Thyroid gland (tissue), 4 donors: ENCODE measurements around the gene GEMIN2. TPM values are rescaled to one million over a fixed set of nuclear protein-coding genes. Genes with fewer than 3 reads are reported as not detected.
"Not testable (repeated sequence)": the region's sequence is repeated elsewhere in the genome, so short reads cannot be mapped to it uniquely, and the experiment has no call there.

ENCODE experiments used
- DNase-seq, 2 donors: peaks; one replicate each; pipeline ENCODE4 v3.0.0-alpha.2; 2019
- H3K27ac ChIP-seq, 3 donors: fragments of 200-600 bp; sonication (generic); 1 replicate in 2 of 3; 2 replicates in 1 of 3; pipeline ENCODE4 v1.5.1; 2016 to 2019; ENCODE audit warnings: mild to moderate bottlenecking in 1 of 3, moderate library complexity in 1 of 3
- H3K27me3 ChIP-seq: fragments of 200-600 bp; sonication (generic); one replicate; pipeline ENCODE4 v1.5.1; 2019
- H3K36me3 ChIP-seq, 2 donors: fragments of 200-600 bp; sonication (generic); one replicate each; pipeline ENCODE4 v1.5.1; 2016 to 2019
- H3K4me1 ChIP-seq, 2 donors: fragments of 200-600 bp; sonication (generic); one replicate each; pipeline ENCODE4 v1.5.1; 2017 to 2019
- H3K4me3 ChIP-seq, 3 donors: fragments of 200-600 bp; sonication (generic); replicated peaks in 1 of 3; 1 replicate in 2 of 3; 2 replicates in 1 of 3; pipeline ENCODE4 v1.5.1; 2016; ENCODE audit warnings: mild to moderate bottlenecking in 1 of 3
- H3K9me3 ChIP-seq: fragments of 200-600 bp; sonication (generic); one replicate; pipeline ENCODE4 v1.5.1; 2017
- POLR2A ChIP-seq, 2 donors: fragments of 450-650 bp; IDR thresholded peaks; one replicate each; pipeline ENCODE4 v1.6.1; 2017; ENCODE audit warnings: antibody characterized with exemption in 2 of 2, mild to moderate bottlenecking in 2 of 2, moderate library complexity in 1 of 2
- WGBS, 2 donors: methylation state at CpG; one replicate each; pipeline ENCODE4 v1.1.5; 2017; 5-methylcytosine and 5-hydroxymethylcytosine counted together
- intact Hi-C: fragments of 100-400 bp; cut with DNase I; formaldehyde crosslinking; loops from one replicate; pipeline ENCODE4 v1.15.1; 2023
- total RNA-seq, 4 donors: library from RNA; depleted of rRNA; stranded (reverse); fragments of >200 nt; gene quantifications; one replicate each; pipeline ENCODE4 v1.2.3, GENCODE V29; 2016
- TF ChIP-seq, protein P1 (sequence below), 6 experiments: fragments of 200-600 bp in 3 of 6; fragments of 450-650 bp in 3 of 6; sonication (generic) in 3 of 6; IDR thresholded peaks; one replicate each; pipeline ENCODE4 v1.5.1; 2016 to 2019; ENCODE audit warnings: antibody characterized with exemption in 6 of 6, mild to moderate bottlenecking in 2 of 6, inconsistent platforms in 1 of 6, moderate library complexity in 1 of 6

The GEMIN2 gene
- total RNA-seq, 4 donors from 2014 or later, result 11.3 to 33.7 (median 18.2) TPM

DNA sequence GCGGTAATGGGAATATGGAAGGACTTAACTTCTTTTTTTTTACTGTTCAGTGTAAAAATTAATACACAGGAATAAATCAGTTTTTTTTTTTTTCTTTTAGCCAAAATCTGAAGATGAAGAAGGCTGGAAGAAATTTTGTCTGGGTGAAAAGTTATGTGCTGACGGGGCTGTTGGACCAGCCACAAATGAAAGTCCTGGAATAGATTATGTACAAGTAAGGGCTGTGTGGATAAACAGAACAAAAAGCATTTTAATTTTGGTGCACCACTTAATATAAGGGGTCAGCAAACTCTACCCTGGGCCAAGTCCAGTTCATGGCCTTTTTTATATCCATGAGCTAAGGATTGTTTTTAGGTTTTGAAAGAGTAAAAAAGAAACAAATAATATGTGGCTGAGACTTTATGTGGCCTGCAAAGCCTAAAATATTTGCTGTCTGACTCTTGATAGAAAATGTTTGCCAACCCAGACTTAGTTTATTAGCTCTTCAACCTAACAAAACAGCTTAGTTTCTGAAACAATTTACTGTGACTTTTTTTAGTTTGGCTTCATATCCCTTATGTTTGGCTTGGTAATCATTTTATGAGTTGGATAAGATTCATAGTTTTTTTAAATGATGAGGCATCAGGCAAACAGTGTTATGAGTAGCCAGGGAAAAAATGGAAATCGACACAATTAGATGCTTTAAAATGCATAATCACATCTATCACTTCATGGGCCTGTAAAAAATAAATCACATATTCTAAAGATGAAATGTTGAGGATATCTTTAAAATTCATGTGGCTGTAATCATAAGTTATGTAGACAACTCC lies 8.4 kb downstream of the GEMIN2 start:
- no peaks in the 10 kb centered on the region for H3K9me3 ChIP-seq
- WGBS, 2 donors, result 87% methylated on average over 3 of the region's 3 CpGs
- TF ChIP-seq, protein P1, sequence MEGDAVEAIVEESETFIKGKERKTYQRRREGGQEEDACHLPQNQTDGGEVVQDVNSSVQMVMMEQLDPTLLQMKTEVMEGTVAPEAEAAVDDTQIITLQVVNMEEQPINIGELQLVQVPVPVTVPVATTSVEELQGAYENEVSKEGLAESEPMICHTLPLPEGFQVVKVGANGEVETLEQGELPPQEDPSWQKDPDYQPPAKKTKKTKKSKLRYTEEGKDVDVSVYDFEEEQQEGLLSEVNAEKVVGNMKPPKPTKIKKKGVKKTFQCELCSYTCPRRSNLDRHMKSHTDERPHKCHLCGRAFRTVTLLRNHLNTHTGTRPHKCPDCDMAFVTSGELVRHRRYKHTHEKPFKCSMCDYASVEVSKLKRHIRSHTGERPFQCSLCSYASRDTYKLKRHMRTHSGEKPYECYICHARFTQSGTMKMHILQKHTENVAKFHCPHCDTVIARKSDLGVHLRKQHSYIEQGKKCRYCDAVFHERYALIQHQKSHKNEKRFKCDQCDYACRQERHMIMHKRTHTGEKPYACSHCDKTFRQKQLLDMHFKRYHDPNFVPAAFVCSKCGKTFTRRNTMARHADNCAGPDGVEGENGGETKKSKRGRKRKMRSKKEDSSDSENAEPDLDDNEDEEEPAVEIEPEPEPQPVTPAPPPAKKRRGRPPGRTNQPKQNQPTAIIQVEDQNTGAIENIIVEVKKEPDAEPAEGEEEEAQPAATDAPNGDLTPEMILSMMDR (IDR thresholded peaks at IDR 0.05), result no peak
- no peak for TF ChIP-seq POLR2A (IDR thresholded peaks at IDR 0.05)
- H3K36me3 ChIP-seq, result peaks cover 4 to 7% of the 10 kb centered on the region in 2 donors
- H3K27ac ChIP-seq, result no peak overlapping the region
- no peak overlapping the region for H3K4me3 ChIP-seq
- intact Hi-C loops, result no loop called here
- H3K4me1 ChIP-seq, result no peaks in the 10 kb centered on the region
- DNase-seq, result no peak
- H3K27me3 ChIP-seq, result no peaks in the 10 kb centered on the region

DNA sequence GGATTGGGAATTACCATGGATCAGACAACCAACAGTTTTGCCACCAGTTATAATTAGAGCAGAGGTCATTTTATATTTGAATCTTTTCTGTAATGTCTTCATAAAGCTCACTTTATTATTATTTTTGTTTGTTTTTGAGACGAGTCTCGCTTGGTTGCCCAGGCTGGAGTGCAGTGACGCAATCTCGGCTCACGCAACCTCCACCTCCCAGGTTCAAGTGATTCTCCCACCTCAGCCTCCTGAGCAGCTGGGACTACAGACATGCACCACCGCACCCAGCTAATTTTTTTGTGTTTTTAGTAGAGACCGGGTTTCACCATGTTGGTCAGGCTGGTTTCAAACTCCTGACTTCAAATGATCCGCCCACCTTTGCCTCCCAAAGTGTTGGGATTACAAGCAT lies 23.7 kb downstream of the GEMIN2 start:
- peaks cover 3 to 12% of the 10 kb centered on the region in 2 donors for H3K36me3 ChIP-seq
- H3K27me3 ChIP-seq, H3K27ac ChIP-seq, H3K9me3 ChIP-seq, DNase-seq, intact Hi-C loops, H3K4me3 ChIP-seq, H3K4me1 ChIP-seq: not testable (repeated sequence)
- WGBS, 2 donors, result 82% methylated on average over 8 of the region's 8 CpGs

DNA sequence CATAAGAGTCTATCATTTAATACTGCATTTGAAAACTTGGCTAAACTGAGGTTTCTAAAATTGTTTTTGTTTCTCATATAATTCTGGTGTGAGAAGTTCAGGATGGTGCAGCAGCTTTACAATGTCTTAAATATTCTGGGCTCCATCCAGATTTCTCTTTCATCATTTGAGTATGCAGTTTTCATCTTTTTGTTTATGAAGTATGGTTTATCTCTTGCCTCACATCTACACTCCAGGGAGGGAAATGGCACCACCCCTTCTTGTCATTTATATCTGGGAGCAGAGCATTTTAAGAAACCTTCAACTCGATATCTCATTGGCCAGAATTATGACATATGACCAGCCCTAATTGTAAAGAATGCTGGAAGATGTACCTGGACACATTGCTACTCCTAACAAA lies 24.3 kb downstream of the GEMIN2 start:
- Histone ChIP-seq H3K36me3 (peaks cover 3 to 11% of the 10 kb centered on the region in 2 donors), H3K27ac (no peak overlapping the region)
- 92 to 94% methylated on average over 1 of the region's 1 CpG for WGBS, 2 donors

DNA sequence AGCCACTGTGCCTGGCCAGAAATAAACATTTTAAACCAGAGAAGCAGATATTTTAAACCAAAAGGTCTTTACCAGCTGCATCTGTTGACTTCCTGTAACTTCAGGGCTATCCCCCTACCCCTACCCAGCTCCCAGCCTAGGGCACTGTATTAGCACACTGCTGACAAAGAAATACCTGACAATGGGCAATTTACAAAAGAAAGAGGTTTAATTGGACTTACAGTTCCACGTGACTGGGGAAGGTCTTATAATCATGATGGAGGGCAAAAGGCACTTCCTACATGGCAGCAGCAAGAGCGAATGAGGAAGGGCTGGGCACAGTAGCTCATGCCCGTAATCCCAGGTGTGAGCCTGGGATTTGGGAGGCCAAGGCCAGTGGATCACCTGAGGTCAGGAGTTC lies 26.0 kb downstream of the GEMIN2 start:
- TF ChIP-seq, protein P1 (IDR thresholded peaks at IDR 0.05), result no peak
- TF ChIP-seq POLR2A (IDR thresholded peaks at IDR 0.05), result no peak
- DNase-seq, result no peak
- H3K9me3 ChIP-seq, result no peaks in the 10 kb centered on the region
- H3K4me1 ChIP-seq, result no peaks in the 10 kb centered on the region
- H3K4me3 ChIP-seq, result no peak overlapping the region
- intact Hi-C loops, result no loop called here
- H3K27ac ChIP-seq, result no peak overlapping the region
- peaks cover 3 to 6% of the 10 kb centered on the region in 2 donors for H3K36me3 ChIP-seq
- 93 to 98% methylated on average over 3 of the region's 3 CpGs for WGBS, 2 donors
- H3K27me3 ChIP-seq, result no peaks in the 10 kb centered on the region

More for the DNA sequence above, 24.3 kb downstream of the GEMIN2 start:
- no peak for TF ChIP-seq POLR2A (IDR thresholded peaks at IDR 0.05)
- TF ChIP-seq, protein P1 (IDR thresholded peaks at IDR 0.05), result no peak
- Histone ChIP-seq H3K4me3 (no peak overlapping the region), H3K27me3 (no peaks in the 10 kb centered on the region), H3K9me3 (no peaks in the 10 kb centered on the region), H3K4me1 (no peaks in the 10 kb centered on the region)
- DNase-seq, result no peak
- intact Hi-C loops, result no loop called here

GRCh38 chr14:39141623-39142022 lies 27.5 kb downstream of the GEMIN2 start:
- intact Hi-C loops, H3K4me1 ChIP-seq, H3K9me3 ChIP-seq, H3K27ac ChIP-seq, H3K27me3 ChIP-seq, H3K36me3 ChIP-seq, H3K4me3 ChIP-seq, DNase-seq: not testable (repeated sequence)
- 90 to 100% methylated on average over 1 of the region's 1 CpG for WGBS, 2 donors

GRCh38 chr14:39143226-39143625 lies 29.1 kb downstream of the GEMIN2 start:
- H3K4me1 ChIP-seq, H3K4me3 ChIP-seq, H3K27me3 ChIP-seq, H3K27ac ChIP-seq, intact Hi-C loops, H3K36me3 ChIP-seq, DNase-seq, H3K9me3 ChIP-seq: not testable (repeated sequence)
- WGBS, 2 donors, result 70 to 76% methylated on average over 2 of the region's 2 CpGs
